Breast epithelium (tissue), 4 donors: ENCODE results near the gene CLTCL1. TPM values are rescaled to one million over a fixed set of nuclear protein-coding genes. Genes with fewer than 3 reads are reported as not detected.
"Not testable (repeated sequence)": the region's sequence is repeated elsewhere in the genome, so short reads cannot be mapped to it uniquely, and the experiment has no call there.

Experiments used
- DNase-seq, 2 donors: peaks; one replicate each; pipeline ENCODE4 v3.0.0-alpha.2; 2019; ENCODE audit warnings: low spot score in 2 of 2
- H3K27ac ChIP-seq, 2 donors: fragments of 200-600 bp; sonication (generic) in 1 of 2; one replicate each; pipeline ENCODE4 v1.5.1; 2016 to 2019; ENCODE audit warnings: mild to moderate bottlenecking in 1 of 2
- H3K27me3 ChIP-seq, 2 donors: fragments of 200-600 bp; sonication (generic) in 1 of 2; one replicate each; pipeline versions ENCODE4 v1.5.1 to v1.6.0; 2017 to 2019; ENCODE audit warnings: control low read depth in 1 of 2, mild to moderate bottlenecking in 1 of 2
- H3K36me3 ChIP-seq: fragments of 200-600 bp; one replicate; pipeline ENCODE4 v1.5.1; 2019
- H3K4me1 ChIP-seq, 2 donors: fragments of 200-600 bp; sonication (generic); one replicate each; pipeline ENCODE4 v1.5.1; 2016 to 2019; ENCODE audit warnings: control low read depth in 1 of 2
- H3K4me3 ChIP-seq, 3 donors: fragments of 200-600 bp; sonication (generic); 1 replicate in 2 of 3; 2 replicates in 1 of 3; pipeline ENCODE4 v1.5.1; 2016 to 2019; ENCODE audit warnings: mild to moderate bottlenecking in 3 of 3, moderate library complexity in 2 of 3
- H3K9me3 ChIP-seq, 2 donors: fragments of 200-600 bp; sonication (generic) in 1 of 2; one replicate each; pipeline ENCODE4 v1.5.1; 2016 to 2019; ENCODE audit warnings: control low read depth in 1 of 2
- CTCF ChIP-seq, 3 donors: fragments of 450-650 bp; IDR thresholded peaks; one replicate each; pipeline ENCODE4 v1.5.1; 2016 to 2017; ENCODE audit warnings: antibody characterized with exemption in 3 of 3, mild to moderate bottlenecking in 3 of 3, moderate library complexity in 3 of 3
- POLR2A ChIP-seq: fragments of 450-650 bp; IDR thresholded peaks from one replicate; pipeline ENCODE4 v1.6.1; 2016; ENCODE audit warnings: antibody characterized with exemption, mild to moderate bottlenecking, moderate library complexity
- POLR2AphosphoS5 ChIP-seq, 3 donors: sonication (generic); formaldehyde crosslinking; IDR thresholded peaks; one replicate each; pipeline ENCODE4 v1.6.1; 2017; ENCODE audit warnings: antibody characterized with exemption in 3 of 3
- intact Hi-C: fragments of 100-400 bp; cut with DNase I; formaldehyde crosslinking; loops from one replicate; pipeline ENCODE4 v1.15.1; 2023; ENCODE audit warnings: low total_unique reads
- total RNA-seq, 3 donors: library from RNA; depleted of rRNA; stranded (reverse); fragments of >200 nt; gene quantifications; one replicate each; pipeline ENCODE4 v1.1.0, GENCODE V29; 2016

The CLTCL1 gene
- total RNA-seq, 3 donors from 2014 or later = 2.8 to 27.0 (median 8.2) TPM

GRCh38 chr22:19331474-19331873 lies 40.0 kb upstream of the CLTCL1 start:
- H3K27ac ChIP-seq = no peak overlapping the region
- H3K9me3 ChIP-seq = peaks cover 25% of the 10 kb centered on the region in 2 donors
- no peak for TF ChIP-seq POLR2AphosphoS5 (IDR thresholded peaks at IDR 0.05)
- no peak for TF ChIP-seq CTCF (IDR thresholded peaks at IDR 0.05)
- TF ChIP-seq POLR2A = no peak
- DNase-seq = no peak
- H3K4me3 ChIP-seq = no peak overlapping the region
- H3K4me1 ChIP-seq = no peaks in the 10 kb centered on the region
- no peaks in the 10 kb centered on the region for H3K27me3 ChIP-seq
- intact Hi-C loops = no loop called here
- H3K36me3 ChIP-seq = peaks cover 6% of the 10 kb centered on the region

- intact Hi-C loops = no loop called here
- Histone ChIP-seq H3K36me3 (peaks cover 6% of the 10 kb centered on the region), H3K9me3 (peaks cover 19 to 25% of the 10 kb centered on the region in 2 donors), H3K27me3 (no peaks in the 10 kb centered on the region), H3K4me1 (no peaks in the 10 kb centered on the region), H3K27ac (no peak overlapping the region), H3K4me3 (no peak overlapping the region)
- no peak for DNase-seq
- TF ChIP-seq POLR2AphosphoS5 (IDR thresholded peaks at IDR 0.05) (no peak), POLR2A (no peak), CTCF (IDR thresholded peaks at IDR 0.05) (no peak)
Observed at GRCh38 chr22:19330865-19331418, 39.4 kb upstream of the CLTCL1 start.

- H3K36me3 ChIP-seq, DNase-seq, H3K27ac ChIP-seq, H3K4me1 ChIP-seq, H3K4me3 ChIP-seq, intact Hi-C loops, H3K27me3 ChIP-seq: not testable (repeated sequence)
- H3K9me3 ChIP-seq = peaks cover 17 to 25% of the 10 kb centered on the region in 2 donors
Observed at GRCh38 chr22:19330205-19330604, 38.7 kb upstream of the CLTCL1 start.

- no peaks in the 10 kb centered on the region for H3K27me3 ChIP-seq
- no peak overlapping the region for H3K27ac ChIP-seq
- no peaks in the 10 kb centered on the region for H3K4me1 ChIP-seq
- no peak overlapping the region for H3K4me3 ChIP-seq
- no peak for DNase-seq
- intact Hi-C loops = no loop called here
- no peak for TF ChIP-seq CTCF (IDR thresholded peaks at IDR 0.05)
- no peak for TF ChIP-seq POLR2A
- no peak for TF ChIP-seq POLR2AphosphoS5 (IDR thresholded peaks at IDR 0.05)
- peaks cover 15 to 25% of the 10 kb centered on the region in 2 donors for H3K9me3 ChIP-seq
- H3K36me3 ChIP-seq = peaks cover 6% of the 10 kb centered on the region
Observed at GRCh38 chr22:19329454-19329853, 37.9 kb upstream of the CLTCL1 start.

- H3K27ac ChIP-seq = no peak overlapping the region
- intact Hi-C loops = no loop called here
- TF ChIP-seq CTCF (IDR thresholded peaks at IDR 0.05) (no peak), POLR2A (no peak), POLR2AphosphoS5 (IDR thresholded peaks at IDR 0.05) (no peak)
- H3K4me3 ChIP-seq = no peak overlapping the region
- no peaks in the 10 kb centered on the region for H3K27me3 ChIP-seq
- H3K36me3 ChIP-seq = no peaks in the 10 kb centered on the region
- no peak for DNase-seq
- peaks cover 11 to 12% of the 10 kb centered on the region in 2 donors for H3K9me3 ChIP-seq
- H3K4me1 ChIP-seq = no peaks in the 10 kb centered on the region
Observed at GRCh38 chr22:19325296-19325948, 33.9 kb upstream of the CLTCL1 start.

GRCh38 chr22:19323420-19323819 lies 31.9 kb upstream of the CLTCL1 start:
- H3K36me3 ChIP-seq, H3K27ac ChIP-seq, DNase-seq, H3K4me3 ChIP-seq, intact Hi-C loops, H3K27me3 ChIP-seq, H3K4me1 ChIP-seq: not testable (repeated sequence)
- H3K9me3 ChIP-seq = peaks cover 12 to 14% of the 10 kb centered on the region in 2 donors
